HepG2 (cell line): Measurements from ENCODE around the gene C1orf35.
A peak's percentile ranks its signal among the peaks of the same experiment; 100 is the strongest.

Source experiments
- TF ChIP-seq, protein P1 (sequence below), 2 experiments: sonication (generic) in 1 of 2; formaldehyde crosslinking in 1 of 2; IDR thresholded peaks; 2 replicates each; pipeline versions ENCODE4 v1.4.0 to v1.6.1; 2018 to 2020; ENCODE audit warnings: missing genetic modification reagents in 2 of 2, borderline replicate concordance in 1 of 2, low read depth in 1 of 2, mild to moderate bottlenecking in 1 of 2, missing biosample characterization in 1 of 2
- TF ChIP-seq, protein P2 (sequence below): sonication (generic); formaldehyde crosslinking; IDR thresholded peaks from 2 replicates; pipeline ENCODE4 v1.5.0; 2020; ENCODE audit warnings: mild to moderate bottlenecking, missing genetic modification reagents, moderate library complexity

DNA sequence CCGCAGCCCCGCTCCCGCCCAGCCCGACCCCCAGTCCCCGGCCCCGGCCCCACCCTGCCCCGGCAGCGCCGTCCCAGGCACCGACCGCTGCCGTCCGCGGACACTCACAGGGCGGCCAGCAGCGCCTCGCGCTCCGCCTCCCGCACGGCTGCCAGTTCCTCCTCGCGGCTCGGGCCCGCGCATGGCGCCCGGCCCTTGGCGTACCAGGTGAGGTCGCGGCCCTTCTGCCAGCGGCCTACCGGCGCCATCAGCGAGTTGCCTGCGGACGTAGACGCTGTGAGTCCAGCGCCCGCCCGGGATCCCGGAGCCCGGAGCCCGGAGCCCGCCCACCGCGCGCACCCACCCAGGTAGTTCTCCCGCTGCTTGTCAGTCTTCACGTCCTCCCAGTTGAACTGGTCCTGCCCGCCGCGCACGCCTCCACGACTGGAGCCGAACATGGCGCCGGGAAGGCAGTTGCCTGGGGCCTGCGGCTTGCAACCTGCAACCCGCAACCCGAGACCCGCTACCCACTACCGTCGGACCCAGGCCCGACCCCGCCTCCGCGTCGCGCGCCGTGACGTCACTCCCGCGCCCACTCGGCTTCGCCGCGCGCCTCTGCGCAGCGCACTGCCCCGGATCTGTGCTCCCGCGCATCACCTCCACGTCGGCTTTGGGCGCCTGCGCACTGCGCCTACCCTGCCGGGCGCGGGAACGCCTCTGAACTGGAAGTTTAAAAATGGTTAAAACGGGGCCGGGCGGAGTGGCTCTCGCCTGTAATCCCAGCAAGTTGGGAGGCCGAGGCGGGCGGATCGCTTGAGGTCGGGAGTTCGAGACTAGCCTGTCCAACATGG is at the start of gene C1orf35:
- TF ChIP-seq, protein P1, sequence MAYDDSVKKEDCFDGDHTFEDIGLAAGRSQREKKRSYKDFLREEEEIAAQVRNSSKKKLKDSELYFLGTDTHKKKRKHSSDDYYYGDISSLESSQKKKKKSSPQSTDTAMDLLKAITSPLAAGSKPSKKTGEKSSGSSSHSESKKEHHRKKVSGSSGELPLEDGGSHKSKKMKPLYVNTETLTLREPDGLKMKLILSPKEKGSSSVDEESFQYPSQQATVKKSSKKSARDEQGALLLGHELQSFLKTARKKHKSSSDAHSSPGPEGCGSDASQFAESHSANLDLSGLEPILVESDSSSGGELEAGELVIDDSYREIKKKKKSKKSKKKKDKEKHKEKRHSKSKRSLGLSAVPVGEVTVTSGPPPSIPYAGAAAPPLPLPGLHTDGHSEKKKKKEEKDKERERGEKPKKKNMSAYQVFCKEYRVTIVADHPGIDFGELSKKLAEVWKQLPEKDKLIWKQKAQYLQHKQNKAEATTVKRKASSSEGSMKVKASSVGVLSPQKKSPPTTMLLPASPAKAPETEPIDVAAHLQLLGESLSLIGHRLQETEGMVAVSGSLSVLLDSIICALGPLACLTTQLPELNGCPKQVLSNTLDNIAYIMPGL (CRISPR knock-in tag; IDR thresholded peaks at IDR 0.05; ENCODE audit: borderline replicate concordance in 1 of 2, low read depth in 1 of 2), result peak; percentile 86 to 91
- TF ChIP-seq, protein P2, sequence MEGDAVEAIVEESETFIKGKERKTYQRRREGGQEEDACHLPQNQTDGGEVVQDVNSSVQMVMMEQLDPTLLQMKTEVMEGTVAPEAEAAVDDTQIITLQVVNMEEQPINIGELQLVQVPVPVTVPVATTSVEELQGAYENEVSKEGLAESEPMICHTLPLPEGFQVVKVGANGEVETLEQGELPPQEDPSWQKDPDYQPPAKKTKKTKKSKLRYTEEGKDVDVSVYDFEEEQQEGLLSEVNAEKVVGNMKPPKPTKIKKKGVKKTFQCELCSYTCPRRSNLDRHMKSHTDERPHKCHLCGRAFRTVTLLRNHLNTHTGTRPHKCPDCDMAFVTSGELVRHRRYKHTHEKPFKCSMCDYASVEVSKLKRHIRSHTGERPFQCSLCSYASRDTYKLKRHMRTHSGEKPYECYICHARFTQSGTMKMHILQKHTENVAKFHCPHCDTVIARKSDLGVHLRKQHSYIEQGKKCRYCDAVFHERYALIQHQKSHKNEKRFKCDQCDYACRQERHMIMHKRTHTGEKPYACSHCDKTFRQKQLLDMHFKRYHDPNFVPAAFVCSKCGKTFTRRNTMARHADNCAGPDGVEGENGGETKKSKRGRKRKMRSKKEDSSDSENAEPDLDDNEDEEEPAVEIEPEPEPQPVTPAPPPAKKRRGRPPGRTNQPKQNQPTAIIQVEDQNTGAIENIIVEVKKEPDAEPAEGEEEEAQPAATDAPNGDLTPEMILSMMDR (CRISPR knock-in tag), result peak; percentile 28; the same call in 1 of the 2 replicates
